Type B pancreatic cell (in vitro differentiated cells): ENCODE results near the gene KIF16B. TPM values are rescaled to one million over a fixed set of nuclear protein-coding genes. Genes with fewer than 3 reads are reported as not detected.

Experiments used
- DNase-seq: peaks from one replicate; pipeline ENCODE4 v3.0.0; 2021; ENCODE audit warnings: mixed read lengths; ENCODE audit not compliant: unreplicated experiment; ENCODE audit errors: extremely low spot score
- H3K27ac Mint-ChIP-seq: 2 replicates; pipeline ENCODE4 v1.8.0; 2021; ENCODE audit warnings: mild to moderate bottlenecking, mixed read lengths
- H3K27me3 Mint-ChIP-seq: 2 replicates; pipeline ENCODE4 v1.8.0; 2021; ENCODE audit warnings: mixed read lengths
- H3K36me3 Mint-ChIP-seq: 2 replicates; pipeline ENCODE4 v1.8.0; 2021; ENCODE audit warnings: mixed read lengths
- H3K4me1 Mint-ChIP-seq: one replicate; pipeline ENCODE4 v1.8.0; 2021; ENCODE audit warnings: mixed read lengths; ENCODE audit not compliant: unreplicated experiment
- H3K4me3 Mint-ChIP-seq: 2 replicates; pipeline ENCODE4 v1.8.0; 2021; ENCODE audit warnings: mild to moderate bottlenecking, mixed read lengths
- H3K9me3 Mint-ChIP-seq: 2 replicates; pipeline ENCODE4 v1.8.0; 2021; ENCODE audit warnings: mixed read lengths
- CTCF ChIP-seq: fragments of 200-600 bp; sonication (generic); conservative IDR thresholded peaks from 2 replicates; pipeline ENCODE4 v1.5.0; 2021; ENCODE audit warnings: antibody characterized with exemption, mild to moderate bottlenecking
- total RNA-seq: library from RNA; stranded (reverse); gene quantifications from 2 replicates; pipeline ENCODE4 v1.2.1, GENCODE V29; 2021; ENCODE audit warnings: low replicate concordance

The KIF16B gene
- total RNA-seq, 1 donor from 2014 or later: 10.3 TPM

- Mint-ChIP-seq H3K4me1 (no peaks in the 10 kb centered on the region), H3K36me3 (peaks cover 4% of the 10 kb centered on the region), H3K9me3 (peaks cover 4% of the 10 kb centered on the region), H3K27me3 (no peaks in the 10 kb centered on the region), H3K4me3 (no peak overlapping the region), H3K27ac (no peak overlapping the region)
- no peak for DNase-seq
- no peak for TF ChIP-seq CTCF
Observed at GRCh38 chr20:16296931-16297330, 276.3 kb downstream of the KIF16B start.

GRCh38 chr20:16295534-16295933, 277.7 kb downstream of the KIF16B start:
- DNase-seq: no peak
- Mint-ChIP-seq H3K27ac (no peak overlapping the region), H3K4me3 (no peak overlapping the region), H3K9me3 (peaks cover 4% of the 10 kb centered on the region), H3K27me3 (no peaks in the 10 kb centered on the region), H3K36me3 (peaks cover 4% of the 10 kb centered on the region), H3K4me1 (no peaks in the 10 kb centered on the region)
- TF ChIP-seq CTCF: no peak

GRCh38 chr20:16293590-16293989, 279.7 kb downstream of the KIF16B start:
- no peak for DNase-seq
- Mint-ChIP-seq H3K4me1 (no peaks in the 10 kb centered on the region), H3K4me3 (no peak overlapping the region), H3K9me3 (peaks cover 4% of the 10 kb centered on the region), H3K27ac (no peak overlapping the region), H3K27me3 (no peaks in the 10 kb centered on the region), H3K36me3 (peaks cover 4% of the 10 kb centered on the region)
- no peak for TF ChIP-seq CTCF

GRCh38 chr20:16292226-16292880, 280.9 kb downstream of the KIF16B start:
- Mint-ChIP-seq H3K27ac (no peak overlapping the region), H3K4me1 (no peaks in the 10 kb centered on the region), H3K36me3 (peaks cover 4% of the 10 kb centered on the region), H3K9me3 (no peaks in the 10 kb centered on the region), H3K4me3 (no peak overlapping the region), H3K27me3 (no peaks in the 10 kb centered on the region)
- no peak for DNase-seq
- TF ChIP-seq CTCF: no peak

GRCh38 chr20:16290358-16290757, 282.9 kb downstream of the KIF16B start:
- no peak for DNase-seq
- no peak overlapping the region for H3K27ac Mint-ChIP-seq
- no peaks in the 10 kb centered on the region for H3K4me1 Mint-ChIP-seq
- no peak overlapping the region for H3K4me3 Mint-ChIP-seq
- H3K27me3 Mint-ChIP-seq: no peaks in the 10 kb centered on the region
- no peak for TF ChIP-seq CTCF
- H3K9me3 Mint-ChIP-seq: no peaks in the 10 kb centered on the region
- H3K36me3 Mint-ChIP-seq: peaks cover 7% of the 10 kb centered on the region
